Activated naive CD8-positive, alpha-beta T cell treated with anti-CD3 and anti-CD28 coated beads, Interleukin-2, amount 10 ng/mL, durations not matched to agents 7 days and 5 days (primary cell): ENCODE data around the gene ZHX3. TPM values are rescaled to one million over a fixed set of nuclear protein-coding genes. Genes with fewer than 3 reads are reported as not detected.
A peak's percentile ranks its signal among the peaks of the same experiment; 100 is the strongest.

Source experiments
- ATAC-seq: fragments of 150-1000 bp; cut with Tn5 transposase; one replicate; pipeline ENCODE4 v1.10.0; 2021; ENCODE audit warnings: low read depth, moderate library complexity
- POLR2A ChIA-PET: fragments of 350-600 bp; sonication (Branson Sonifier 250); formaldehyde crosslinking; loops from one replicate; lab custom pipeline; 2021; ENCODE audit warnings: antibody characterized with exemption; lab: Charles Lee
- DNase-seq: peaks from one replicate; pipeline ENCODE4 v3.0.0; 2021
- H3K27ac Mint-ChIP-seq: one replicate; pipeline ENCODE4 v1.8.0; 2022; ENCODE audit warnings: mild to moderate bottlenecking, mixed read lengths
- H3K27me3 Mint-ChIP-seq: one replicate; pipeline ENCODE4 v1.8.0; 2022; ENCODE audit warnings: mild to moderate bottlenecking, moderate library complexity, mixed read lengths
- H3K36me3 Mint-ChIP-seq: one replicate; pipeline ENCODE4 v1.8.0; 2021; ENCODE audit warnings: mild to moderate bottlenecking, mixed read lengths
- H3K4me1 Mint-ChIP-seq: one replicate; pipeline ENCODE4 v1.8.0; 2021; ENCODE audit warnings: mixed read lengths
- H3K4me3 Mint-ChIP-seq: one replicate; pipeline ENCODE4 v1.8.0; 2022; ENCODE audit warnings: mild to moderate bottlenecking, moderate library complexity, mixed read lengths
- H3K9me3 Mint-ChIP-seq: one replicate; pipeline ENCODE4 v1.8.0; 2021; ENCODE audit warnings: mixed read lengths
- total RNA-seq, 2 experiments: library from RNA; stranded (reverse); gene quantifications; one replicate each; pipeline ENCODE4 v1.2.3, GENCODE V29; 2021

Gene ZHX3
- total RNA-seq, 2 experiments from 2014 or later, result 12.3 to 17.1 TPM

- POLR2A ChIA-PET, result no interaction called here
- Mint-ChIP-seq H3K9me3 (no peaks in the 10 kb centered on the region), H3K27me3 (no peaks in the 10 kb centered on the region), H3K4me1 (peaks cover 28% of the 10 kb centered on the region), H3K4me3 (no peak overlapping the region), H3K27ac (peak overlapping the region; percentile 40), H3K36me3 (peaks cover 33% of the 10 kb centered on the region)
- ATAC-seq (no peak), DNase-seq (no peak)
Measured at GRCh38 chr20:41174373-41174772, 143.2 kb downstream of the ZHX3 start.

GRCh38 chr20:41173791-41174341 is 143.7 kb downstream of the ZHX3 start:
- H3K36me3 Mint-ChIP-seq, result peaks cover 33% of the 10 kb centered on the region
- POLR2A ChIA-PET, result interaction anchor here (1.2 to 1.5 kb wide), 3 partner anchors 8 to 37 kb away, joined by 3 to 8 read pairs (median 5); partner anchors contain the start of gene PLCG1
- H3K27ac Mint-ChIP-seq, result peak overlapping the region; percentile 47
- no peak overlapping the region for H3K4me3 Mint-ChIP-seq
- ATAC-seq, result no peak
- peaks cover 30% of the 10 kb centered on the region for H3K4me1 Mint-ChIP-seq
- DNase-seq, result peak; percentile 25
- H3K9me3 Mint-ChIP-seq, result no peaks in the 10 kb centered on the region
- no peaks in the 10 kb centered on the region for H3K27me3 Mint-ChIP-seq

- ATAC-seq, result peak; percentile 71
- peak; percentile 77 for DNase-seq
- no peak overlapping the region for H3K4me3 Mint-ChIP-seq
- H3K9me3 Mint-ChIP-seq, result no peaks in the 10 kb centered on the region
- H3K4me1 Mint-ChIP-seq, result peaks cover 33% of the 10 kb centered on the region
- peak overlapping the region; percentile 59 for H3K27ac Mint-ChIP-seq
- POLR2A ChIA-PET, result interaction anchor here (0.6 to 2.0 kb wide), 8 partner anchors 9 to 167 kb away, joined by 3 to 11 read pairs (median 4); partner anchors contain the start of gene PLCG1
- no peaks in the 10 kb centered on the region for H3K27me3 Mint-ChIP-seq
- H3K36me3 Mint-ChIP-seq, result peaks cover 36% of the 10 kb centered on the region
Measured at GRCh38 chr20:41173161-41173721, 144.3 kb downstream of the ZHX3 start.

- Mint-ChIP-seq H3K27ac (peak overlapping the region; percentile 59), H3K4me3 (no peak overlapping the region), H3K4me1 (peaks cover 38% of the 10 kb centered on the region), H3K36me3 (peaks cover 37% of the 10 kb centered on the region), H3K9me3 (no peaks in the 10 kb centered on the region), H3K27me3 (no peaks in the 10 kb centered on the region)
- POLR2A ChIA-PET, result interaction anchor here (0.5 to 2.0 kb wide), 11 partner anchors 9 to 167 kb away, joined by 3 to 11 read pairs (median 5); partner anchors contain the start of gene PLCG1
- DNase-seq (peak; percentile 26), ATAC-seq (peak; percentile 15)
Measured at GRCh38 chr20:41172296-41173140, 145.0 kb downstream of the ZHX3 start.

GRCh38 chr20:41171736-41172295 is 145.7 kb downstream of the ZHX3 start:
- no peak for ATAC-seq
- Mint-ChIP-seq H3K4me3 (no peak overlapping the region), H3K27ac (peak overlapping the region; percentile 59), H3K27me3 (no peaks in the 10 kb centered on the region), H3K4me1 (peaks cover 45% of the 10 kb centered on the region), H3K36me3 (peaks cover 44% of the 10 kb centered on the region), H3K9me3 (no peaks in the 10 kb centered on the region)
- DNase-seq, result peak; percentile 28
- POLR2A ChIA-PET, result interaction anchor here (0.5 to 2.0 kb wide), 4 partner anchors 10 to 30 kb away, joined by 3 to 11 read pairs (median 7); no protein-coding TSS in a partner anchor

GRCh38 chr20:41170386-41171105 is 147.0 kb downstream of the ZHX3 start:
- H3K4me3 Mint-ChIP-seq, result no peak overlapping the region
- peak overlapping the region; percentile 17 for H3K27ac Mint-ChIP-seq
- DNase-seq (no peak), ATAC-seq (no peak)
- H3K4me1 Mint-ChIP-seq, result peaks cover 48% of the 10 kb centered on the region
- H3K9me3 Mint-ChIP-seq, result no peaks in the 10 kb centered on the region
- no peaks in the 10 kb centered on the region for H3K27me3 Mint-ChIP-seq
- H3K36me3 Mint-ChIP-seq, result peaks cover 51% of the 10 kb centered on the region
- POLR2A ChIA-PET, result interaction anchor here (0.6 to 5.4 kb wide), 5 partner anchors 13 to 68 kb away, joined by 3 to 36 read pairs (median 6); no protein-coding TSS in a partner anchor

GRCh38 chr20:41169791-41170351 is 147.7 kb downstream of the ZHX3 start:
- POLR2A ChIA-PET, result interaction anchor here (5.4 kb wide), 1 partner anchor 12 kb away, joined by 36 read pairs; no protein-coding TSS in a partner anchor
- H3K27me3 Mint-ChIP-seq, result no peaks in the 10 kb centered on the region
- ATAC-seq (no peak), DNase-seq (peak; percentile 25)
- H3K9me3 Mint-ChIP-seq, result no peaks in the 10 kb centered on the region
- peaks cover 50% of the 10 kb centered on the region for H3K36me3 Mint-ChIP-seq
- H3K4me3 Mint-ChIP-seq, result no peak overlapping the region
- H3K27ac Mint-ChIP-seq, result no peak overlapping the region
- peaks cover 51% of the 10 kb centered on the region for H3K4me1 Mint-ChIP-seq

- Mint-ChIP-seq H3K4me3 (no peak overlapping the region), H3K27ac (no peak overlapping the region), H3K4me1 (peaks cover 50% of the 10 kb centered on the region), H3K9me3 (no peaks in the 10 kb centered on the region), H3K36me3 (peaks cover 52% of the 10 kb centered on the region), H3K27me3 (no peaks in the 10 kb centered on the region)
- ATAC-seq (no peak), DNase-seq (no peak)
- POLR2A ChIA-PET, result interaction anchor here (5.4 kb wide), 1 partner anchor 11 kb away, joined by 36 read pairs; no protein-coding TSS in a partner anchor
Measured at GRCh38 chr20:41169162-41169690, 148.3 kb downstream of the ZHX3 start.

GRCh38 chr20:41168281-41169161 is 149.0 kb downstream of the ZHX3 start:
- DNase-seq, result peak; percentile 27
- peaks cover 52% of the 10 kb centered on the region for H3K36me3 Mint-ChIP-seq
- H3K9me3 Mint-ChIP-seq, result no peaks in the 10 kb centered on the region
- ATAC-seq, result no peak
- POLR2A ChIA-PET, result interaction anchor here (1.2 to 5.4 kb wide), 2 partner anchors 10 to 30 kb away, joined by 3 to 36 read pairs; no protein-coding TSS in a partner anchor
- H3K4me3 Mint-ChIP-seq, result no peak overlapping the region
- H3K4me1 Mint-ChIP-seq, result peaks cover 55% of the 10 kb centered on the region
- peak overlapping the region; percentile 68 for H3K27ac Mint-ChIP-seq
- H3K27me3 Mint-ChIP-seq, result no peaks in the 10 kb centered on the region

GRCh38 chr20:41167481-41168253 is 149.9 kb downstream of the ZHX3 start:
- POLR2A ChIA-PET, result interaction anchor here (0.8 to 5.4 kb wide), 4 partner anchors 10 to 29 kb away, joined by 3 to 36 read pairs (median 3); no protein-coding TSS in a partner anchor
- no peaks in the 10 kb centered on the region for H3K27me3 Mint-ChIP-seq
- peaks cover 52% of the 10 kb centered on the region for H3K4me1 Mint-ChIP-seq
- DNase-seq (peak; percentile 30), ATAC-seq (peak; percentile 9)
- H3K4me3 Mint-ChIP-seq, result no peak overlapping the region
- H3K9me3 Mint-ChIP-seq, result no peaks in the 10 kb centered on the region
- peaks cover 54% of the 10 kb centered on the region for H3K36me3 Mint-ChIP-seq
- H3K27ac Mint-ChIP-seq, result peak overlapping the region; percentile 68
